ENCODE results near the gene PCYT1A.
"Not testable (repeated sequence)": the region's sequence is repeated elsewhere in the genome, so short reads cannot be mapped to it uniquely, and the experiment has no call there.

Gene PCYT1A

GRCh38 chr3:196216089-196216564 lies 71.4 kb downstream of the PCYT1A start, which contains the start of gene SLC51A:
TSS of gene SLC51A (plus strand) at chr3:196216534. CDS start at chr3:196216713, 179 bp downstream.
- no peak for DNase-seq (ENCODE audit: low read depth)
- no peak for TF ChIP-seq CTCF (conservative IDR thresholded peaks at IDR 0.05; ENCODE audit: control insufficient read depth, insufficient read depth, low read depth, low read length)
- no peak within 1 kb of the TSS for H3K4me3 ChIP-seq (ENCODE audit: control insufficient read depth, low read depth, low read length)

- no peak overlapping the region for H3K4me3 ChIP-seq (ENCODE audit: control insufficient read depth, low read depth, low read length)
- no peak for DNase-seq (ENCODE audit: low read depth)
- TF ChIP-seq CTCF (conservative IDR thresholded peaks at IDR 0.05; ENCODE audit: control insufficient read depth, insufficient read depth, low read depth, low read length) = no peak
These were observed 72.0 kb downstream of the PCYT1A start for GRCh38 chr3:196215493-196216020.

- no peak for TF ChIP-seq CTCF (conservative IDR thresholded peaks at IDR 0.05; ENCODE audit: control insufficient read depth, insufficient read depth, low read depth, low read length)
- no peak for DNase-seq (ENCODE audit: low read depth)
- no peak overlapping the region for H3K4me3 ChIP-seq (ENCODE audit: control insufficient read depth, low read depth, low read length)
These were observed 72.6 kb downstream of the PCYT1A start for GRCh38 chr3:196214783-196215441.

- no peak for DNase-seq (ENCODE audit: low read depth)
- no peak within 1 kb of the TSS for H3K4me3 ChIP-seq (ENCODE audit: control insufficient read depth, low read depth, low read length)
- TF ChIP-seq CTCF (conservative IDR thresholded peaks at IDR 0.05; ENCODE audit: control insufficient read depth, insufficient read depth, low read depth, low read length) = no peak
These were observed 76.6 kb downstream of the PCYT1A start, which contains the start of gene ZDHHC19 for GRCh38 chr3:196210673-196211556. TSS of gene ZDHHC19 (minus strand) at chr3:196211400. CDS start at chr3:196211315, 85 bp downstream.

GRCh38 chr3:196209944-196210672 lies 77.4 kb downstream of the PCYT1A start:
- not testable (repeated sequence) for DNase-seq (ENCODE audit: low read depth)

GRCh38 chr3:196208942-196209695 lies 78.4 kb downstream of the PCYT1A start:
- no peak for DNase-seq (ENCODE audit: low read depth)
- H3K4me3 ChIP-seq (ENCODE audit: control insufficient read depth, low read depth, low read length) = no peak overlapping the region
- no peak for TF ChIP-seq CTCF (conservative IDR thresholded peaks at IDR 0.05; ENCODE audit: control insufficient read depth, insufficient read depth, low read depth, low read length)

More at GRCh38 chr3:196209944-196210672, 77.4 kb downstream of the PCYT1A start:
- not testable (repeated sequence) for H3K4me3 ChIP-seq (ENCODE audit: control insufficient read depth, low read depth, low read length)

All from fibroblast of mammary gland (primary cell).